BJ (cell line): Measurements from ENCODE around the gene ZNF514. TPM values are rescaled to one million over a fixed set of nuclear protein-coding genes. Genes with fewer than 3 reads are reported as not detected.
A peak's percentile ranks its signal among the peaks of the same experiment; 100 is the strongest.

Experiments used
- CTCF ChIA-PET: fragments of 350-600 bp; formaldehyde crosslinking; extraction: SDS; loops from one replicate; lab custom pipeline; 2021; ENCODE audit warnings: antibody characterized with exemption, inconsistent platforms; lab: Yijun Ruan, JAX
- POLR2A ChIA-PET: fragments of 300-600 bp; sonication (Branson Sonifier 250); formaldehyde crosslinking; extraction: SDS; loops from one replicate; lab custom pipeline; 2021; ENCODE audit warnings: antibody characterized with exemption; lab: Charles Lee
- DNase-seq: peaks from one replicate; pipeline ENCODE4 v3.0.0-alpha.2; 2011; ENCODE audit warnings: low read depth
- H3K27me3 ChIP-seq: 2 replicates; pipeline ENCODE4 v1.6.0; 2011; ENCODE audit warnings: low read length; ENCODE audit not compliant: control insufficient read depth, insufficient read depth
- H3K36me3 ChIP-seq: 2 replicates; pipeline ENCODE4 v1.5.1; 2011; ENCODE audit warnings: low read length; ENCODE audit not compliant: control insufficient read depth, insufficient read depth
- H3K4me3 ChIP-seq: 2 replicates; pipeline ENCODE4 v1.5.1; 2011; ENCODE audit warnings: low read depth, mild to moderate bottlenecking, control low read depth, low read length
- polyA plus RNA-seq: library from polyadenylated mRNA; depleted of rRNA; stranded (reverse); fragments of >200 nt; gene quantifications from 2 replicates; pipeline ENCODE4 v1.2.3, GENCODE V29; 2011
- TF ChIP-seq, protein P1 (sequence below): IDR thresholded peaks from 2 replicates; pipeline ENCODE4 v1.5.1; 2011; ENCODE audit warnings: low read depth, mild to moderate bottlenecking, control low read depth, inconsistent platforms, low read length, moderate library complexity; ENCODE audit not compliant: insufficient read depth

The ZNF514 gene
- polyA plus RNA-seq, 1 experiment: 6.2 TPM

- DNase-seq: no peak
- Histone ChIP-seq H3K27me3 (no peaks in the 10 kb centered on the region), H3K4me3 (no peak overlapping the region), H3K36me3 (no peaks in the 10 kb centered on the region)
- POLR2A ChIA-PET: no interaction called here
- CTCF ChIA-PET: no interaction called here
- TF ChIP-seq, protein P1, sequence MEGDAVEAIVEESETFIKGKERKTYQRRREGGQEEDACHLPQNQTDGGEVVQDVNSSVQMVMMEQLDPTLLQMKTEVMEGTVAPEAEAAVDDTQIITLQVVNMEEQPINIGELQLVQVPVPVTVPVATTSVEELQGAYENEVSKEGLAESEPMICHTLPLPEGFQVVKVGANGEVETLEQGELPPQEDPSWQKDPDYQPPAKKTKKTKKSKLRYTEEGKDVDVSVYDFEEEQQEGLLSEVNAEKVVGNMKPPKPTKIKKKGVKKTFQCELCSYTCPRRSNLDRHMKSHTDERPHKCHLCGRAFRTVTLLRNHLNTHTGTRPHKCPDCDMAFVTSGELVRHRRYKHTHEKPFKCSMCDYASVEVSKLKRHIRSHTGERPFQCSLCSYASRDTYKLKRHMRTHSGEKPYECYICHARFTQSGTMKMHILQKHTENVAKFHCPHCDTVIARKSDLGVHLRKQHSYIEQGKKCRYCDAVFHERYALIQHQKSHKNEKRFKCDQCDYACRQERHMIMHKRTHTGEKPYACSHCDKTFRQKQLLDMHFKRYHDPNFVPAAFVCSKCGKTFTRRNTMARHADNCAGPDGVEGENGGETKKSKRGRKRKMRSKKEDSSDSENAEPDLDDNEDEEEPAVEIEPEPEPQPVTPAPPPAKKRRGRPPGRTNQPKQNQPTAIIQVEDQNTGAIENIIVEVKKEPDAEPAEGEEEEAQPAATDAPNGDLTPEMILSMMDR: no peak
Measured at GRCh38 chr2:95138702-95139101, 20.9 kb downstream of the ZNF514 start.

- TF ChIP-seq, protein P1: no peak
- peak overlapping the region; percentile 72 for H3K4me3 ChIP-seq
- DNase-seq: no peak
- CTCF ChIA-PET: interaction anchor here (1.8 to 1.9 kb wide), 2 partner anchors 37 to 46 kb away, joined by 4 to 5 read pairs; no protein-coding TSS in a partner anchor
- no peaks in the 10 kb centered on the region for H3K27me3 ChIP-seq
- peaks cover 1% of the 10 kb centered on the region; the same call in 1 of the 2 replicates for H3K36me3 ChIP-seq
- POLR2A ChIA-PET: no interaction called here
Measured at GRCh38 chr2:95122197-95122551, 37.5 kb downstream of the ZNF514 start.

- Histone ChIP-seq H3K36me3 (peaks cover 1% of the 10 kb centered on the region; the same call in 1 of the 2 replicates), H3K27me3 (no peaks in the 10 kb centered on the region), H3K4me3 (peak within 1 kb of the TSS; percentile 72)
- peak; percentile 7 for DNase-seq
- TF ChIP-seq, protein P1: peak; percentile 10
- POLR2A ChIA-PET: no interaction called here
- CTCF ChIA-PET: interaction anchor here (0.7 to 1.9 kb wide), 4 partner anchors 33 to 83 kb away, joined by 3 to 5 read pairs (median 4); no protein-coding TSS in a partner anchor
Measured at GRCh38 chr2:95121407-95122196, 38.0 kb downstream of the ZNF514 start, which contains the start of gene MRPS5. MRPS5 (minus strand) TSS chr2:95121808; CDS start chr2:95121791, 17 bp downstream.

GRCh38 chr2:95121093-95121406 lies 38.6 kb downstream of the ZNF514 start:
- TF ChIP-seq, protein P1: no peak
- Histone ChIP-seq H3K27me3 (no peaks in the 10 kb centered on the region), H3K36me3 (peaks cover 1% of the 10 kb centered on the region; the same call in 1 of the 2 replicates), H3K4me3 (peak overlapping the region; percentile 72)
- POLR2A ChIA-PET: no interaction called here
- CTCF ChIA-PET: interaction anchor here (0.7 to 1.9 kb wide), 3 partner anchors 38 to 98 kb away, joined by 3 to 4 read pairs (median 3); no protein-coding TSS in a partner anchor
- DNase-seq: peak; percentile 4

GRCh38 chr2:95115418-95115817 lies 44.2 kb downstream of the ZNF514 start:
- H3K4me3 ChIP-seq: no peak overlapping the region
- ChIA-PET CTCF (interaction anchor here (0.7 to 2.8 kb wide), 17 partner anchors 8 to 129 kb away, joined by 3 to 20 read pairs (median 5); no protein-coding TSS in a partner anchor), POLR2A (no interaction called here)
- TF ChIP-seq, protein P1: peak; percentile 86
- no peaks in the 10 kb centered on the region for H3K27me3 ChIP-seq
- peaks cover 5% of the 10 kb centered on the region for H3K36me3 ChIP-seq
- DNase-seq: peak; percentile 7
